Uterus (tissue), 4 donors: ENCODE data around the gene SUFU. TPM values are rescaled to one million over a fixed set of nuclear protein-coding genes. Genes with fewer than 3 reads are reported as not detected.

Source experiments
- DNase-seq, 2 donors: peaks; one replicate each; pipeline ENCODE4 v3.0.0-alpha.2; 2019 to 2020
- H3K27ac ChIP-seq, 2 donors: fragments of 200-600 bp; sonication (generic); 1 replicate in 1 of 2; 2 replicates in 1 of 2; pipeline ENCODE4 v1.5.1; 2016 to 2018
- H3K27me3 ChIP-seq, 2 donors: fragments of 200-600 bp; sonication (generic); one replicate each; pipeline ENCODE4 v1.5.1; 2018 to 2019; ENCODE audit warnings: control low read depth in 1 of 2
- H3K36me3 ChIP-seq, 2 donors: fragments of 200-600 bp; sonication (generic); one replicate each; pipeline ENCODE4 v1.5.1; 2019; ENCODE audit warnings: control low read depth in 1 of 2
- H3K4me1 ChIP-seq, 2 donors: fragments of 200-600 bp; sonication (generic); one replicate each; pipeline ENCODE4 v1.5.1; 2018 to 2019; ENCODE audit warnings: control low read depth in 1 of 2
- H3K4me3 ChIP-seq, 2 donors: fragments of 200-600 bp; sonication (generic); 1 replicate in 1 of 2; 2 replicates in 1 of 2; pipeline ENCODE4 v1.5.1; 2018 to 2019; ENCODE audit warnings: mild to moderate bottlenecking in 1 of 2
- H3K9me3 ChIP-seq, 2 donors: fragments of 200-600 bp; sonication (generic); one replicate each; pipeline ENCODE4 v1.5.1; 2019; ENCODE audit warnings: control low read depth in 1 of 2
- POLR2A ChIP-seq, 2 donors: fragments of 450-650 bp; IDR thresholded peaks; one replicate each; pipeline ENCODE4 v1.6.1; 2016; ENCODE audit warnings: antibody characterized with exemption in 2 of 2, mild to moderate bottlenecking in 1 of 2, moderate library complexity in 1 of 2
- intact Hi-C: fragments of 100-400 bp; cut with DNase I; formaldehyde crosslinking; loops from one replicate; pipeline ENCODE4 v1.15.1; 2023; ENCODE audit warnings: low total_unique reads
- total RNA-seq, 4 donors: library from RNA; depleted of rRNA in 3 of 4; stranded (reverse); fragments of >200 nt in 3 of 4; gene quantifications; one replicate each; pipeline versions ENCODE4 v1.1.0 to v1.2.4, GENCODE V29; 2014 to 2023
- TF ChIP-seq, protein P1 (sequence below), 4 experiments: fragments of 200-600 bp in 2 of 4; fragments of 450-650 bp in 2 of 4; sonication (generic) in 2 of 4; IDR thresholded peaks; one replicate each; pipeline ENCODE4 v1.5.1; 2016 to 2019; ENCODE audit warnings: antibody characterized with exemption in 4 of 4, mild to moderate bottlenecking in 2 of 4, moderate library complexity in 1 of 4
- donor health status: DM: yes; HTN: yes; CAD: no.

The SUFU gene
- total RNA-seq, 4 donors from 2014 or later, result 2.8 to 20.7 (median 12.3) TPM

GRCh38 chr10:102504976-102505300 is 1.2 kb downstream of the SUFU start:
- TF ChIP-seq POLR2A (IDR thresholded peaks at IDR 0.05), result no peak
- TF ChIP-seq, protein P1, sequence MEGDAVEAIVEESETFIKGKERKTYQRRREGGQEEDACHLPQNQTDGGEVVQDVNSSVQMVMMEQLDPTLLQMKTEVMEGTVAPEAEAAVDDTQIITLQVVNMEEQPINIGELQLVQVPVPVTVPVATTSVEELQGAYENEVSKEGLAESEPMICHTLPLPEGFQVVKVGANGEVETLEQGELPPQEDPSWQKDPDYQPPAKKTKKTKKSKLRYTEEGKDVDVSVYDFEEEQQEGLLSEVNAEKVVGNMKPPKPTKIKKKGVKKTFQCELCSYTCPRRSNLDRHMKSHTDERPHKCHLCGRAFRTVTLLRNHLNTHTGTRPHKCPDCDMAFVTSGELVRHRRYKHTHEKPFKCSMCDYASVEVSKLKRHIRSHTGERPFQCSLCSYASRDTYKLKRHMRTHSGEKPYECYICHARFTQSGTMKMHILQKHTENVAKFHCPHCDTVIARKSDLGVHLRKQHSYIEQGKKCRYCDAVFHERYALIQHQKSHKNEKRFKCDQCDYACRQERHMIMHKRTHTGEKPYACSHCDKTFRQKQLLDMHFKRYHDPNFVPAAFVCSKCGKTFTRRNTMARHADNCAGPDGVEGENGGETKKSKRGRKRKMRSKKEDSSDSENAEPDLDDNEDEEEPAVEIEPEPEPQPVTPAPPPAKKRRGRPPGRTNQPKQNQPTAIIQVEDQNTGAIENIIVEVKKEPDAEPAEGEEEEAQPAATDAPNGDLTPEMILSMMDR (IDR thresholded peaks at IDR 0.05), result no peak
- no peaks in the 10 kb centered on the region for H3K9me3 ChIP-seq
- intact Hi-C loops, result loop anchor here (10.0 kb wide), 1 partner anchor 80 kb away; no protein-coding TSS in a partner anchor
- H3K27me3 ChIP-seq, result no peaks in the 10 kb centered on the region
- DNase-seq, result no peak
- peak overlapping the region; percentile 72 to 87 for H3K27ac ChIP-seq
- H3K36me3 ChIP-seq, result no peaks in the 10 kb centered on the region
- H3K4me3 ChIP-seq, result peak overlapping the region; percentile 58 to 99
- no peaks in the 10 kb centered on the region for H3K4me1 ChIP-seq

DNA sequence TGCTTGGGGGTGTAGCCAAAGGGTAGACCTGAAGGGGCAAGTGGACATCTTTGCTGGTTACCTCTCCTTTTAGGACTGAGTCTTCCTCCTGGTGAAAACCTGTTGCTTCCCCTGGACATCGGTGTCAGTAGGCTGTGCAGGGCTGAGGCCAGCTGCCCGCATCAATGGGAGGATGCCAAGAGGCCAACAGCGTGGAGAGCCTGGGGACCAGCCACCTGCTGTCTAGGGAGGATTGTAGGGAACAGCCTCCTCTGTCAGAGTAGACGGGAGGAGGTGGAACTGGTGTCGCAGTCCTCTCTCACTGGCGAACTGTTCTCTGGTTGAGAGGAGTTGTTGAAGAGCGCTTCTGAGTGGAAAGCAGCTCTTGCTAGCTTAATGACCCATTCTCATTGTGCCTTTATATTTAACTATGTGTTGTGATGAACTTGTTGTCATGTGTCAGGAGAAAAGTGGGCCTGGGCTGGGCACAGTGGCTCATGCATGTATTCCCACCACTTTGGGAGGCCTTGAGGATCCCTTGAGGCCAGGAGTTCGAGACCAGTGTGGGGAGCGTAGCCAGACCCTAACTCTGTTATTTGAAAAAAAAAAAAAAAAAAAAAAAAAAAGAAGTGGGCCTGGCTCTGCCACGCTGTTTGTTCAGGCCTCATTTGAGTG is 1.8 kb downstream of the SUFU start:
- no peak for DNase-seq
- Histone ChIP-seq H3K27ac (no peak overlapping the region), H3K27me3 (no peaks in the 10 kb centered on the region), H3K9me3 (no peaks in the 10 kb centered on the region), H3K4me1 (no peaks in the 10 kb centered on the region), H3K36me3 (no peaks in the 10 kb centered on the region), H3K4me3 (no peak overlapping the region)
- intact Hi-C loops, result loop anchor here (10.0 kb wide), 1 partner anchor 79 kb away; no protein-coding TSS in a partner anchor
- TF ChIP-seq, protein P1 (IDR thresholded peaks at IDR 0.05), result no peak
- TF ChIP-seq POLR2A (IDR thresholded peaks at IDR 0.05), result no peak

DNA sequence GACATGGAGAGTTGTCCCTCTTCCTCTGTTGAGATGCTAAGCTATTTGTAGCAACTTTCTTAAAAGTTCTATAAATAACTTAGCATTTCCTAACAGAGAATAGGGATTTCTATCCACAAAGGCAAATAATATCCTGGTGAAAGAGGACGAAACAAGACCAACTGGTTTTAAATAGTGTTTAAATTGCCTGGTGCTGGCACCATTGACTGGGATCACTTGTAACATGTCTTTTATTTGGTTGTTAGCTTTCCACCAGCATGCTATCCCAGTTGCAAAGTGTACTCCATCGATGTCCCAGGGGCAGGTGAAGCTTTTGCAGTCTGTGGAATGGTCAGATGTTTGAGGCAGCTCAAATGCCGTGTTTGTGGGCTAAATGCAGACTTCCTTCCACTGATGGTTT is 3.7 kb downstream of the SUFU start:
- no peak for DNase-seq
- Histone ChIP-seq H3K27me3 (no peaks in the 10 kb centered on the region), H3K36me3 (no peaks in the 10 kb centered on the region), H3K27ac (no peak overlapping the region), H3K4me3 (no peak overlapping the region), H3K9me3 (no peaks in the 10 kb centered on the region), H3K4me1 (no peaks in the 10 kb centered on the region)
- intact Hi-C loops, result loop anchor here (10.0 kb wide), 1 partner anchor 77 kb away; no protein-coding TSS in a partner anchor
- TF ChIP-seq, protein P1 (IDR thresholded peaks at IDR 0.05), result no peak
- TF ChIP-seq POLR2A (IDR thresholded peaks at IDR 0.05), result no peak

DNA sequence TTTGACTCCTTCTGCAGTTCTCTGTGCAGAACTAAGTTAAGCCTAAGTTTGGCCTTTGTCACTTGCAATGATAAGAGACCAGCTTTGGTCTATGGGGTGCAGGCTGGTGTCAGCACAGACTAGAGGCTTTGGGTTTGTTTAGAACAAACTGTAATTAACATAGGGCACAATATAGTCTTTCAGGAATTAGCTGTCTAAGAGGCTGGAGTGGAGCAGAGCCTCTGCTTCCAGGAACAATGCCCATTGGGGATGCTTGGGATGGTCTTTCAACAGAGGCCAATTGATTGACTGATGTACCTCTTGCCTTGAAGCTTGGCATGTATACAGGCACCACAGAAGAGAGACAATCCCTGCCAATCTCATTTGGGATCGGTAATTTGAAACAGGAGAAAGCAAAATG is 4.7 kb downstream of the SUFU start:
- H3K27ac ChIP-seq, result no peak overlapping the region
- TF ChIP-seq, protein P1 (IDR thresholded peaks at IDR 0.05), result no peak
- TF ChIP-seq POLR2A (IDR thresholded peaks at IDR 0.05), result no peak

GRCh38 chr10:102509387-102509786 is 5.6 kb downstream of the SUFU start:
- no peak for DNase-seq
- Histone ChIP-seq H3K36me3 (no peaks in the 10 kb centered on the region), H3K27ac (no peak overlapping the region), H3K4me3 (no peak overlapping the region), H3K27me3 (no peaks in the 10 kb centered on the region), H3K4me1 (no peaks in the 10 kb centered on the region), H3K9me3 (no peaks in the 10 kb centered on the region)
- intact Hi-C loops, result loop anchor here (10.0 kb wide), 1 partner anchor 75 kb away; no protein-coding TSS in a partner anchor
- TF ChIP-seq POLR2A (IDR thresholded peaks at IDR 0.05), result no peak
- TF ChIP-seq, protein P1 (IDR thresholded peaks at IDR 0.05), result no peak

More for the DNA sequence above, 4.7 kb downstream of the SUFU start:
- intact Hi-C loops, result loop anchor here (10.0 kb wide), 1 partner anchor 76 kb away; no protein-coding TSS in a partner anchor
- Histone ChIP-seq H3K4me3 (no peak overlapping the region), H3K27me3 (no peaks in the 10 kb centered on the region), H3K9me3 (no peaks in the 10 kb centered on the region), H3K4me1 (no peaks in the 10 kb centered on the region), H3K36me3 (no peaks in the 10 kb centered on the region)
- DNase-seq, result no peak
